ENCODE data around the gene SERPINA4.

SERPINA4 gene

DNA sequence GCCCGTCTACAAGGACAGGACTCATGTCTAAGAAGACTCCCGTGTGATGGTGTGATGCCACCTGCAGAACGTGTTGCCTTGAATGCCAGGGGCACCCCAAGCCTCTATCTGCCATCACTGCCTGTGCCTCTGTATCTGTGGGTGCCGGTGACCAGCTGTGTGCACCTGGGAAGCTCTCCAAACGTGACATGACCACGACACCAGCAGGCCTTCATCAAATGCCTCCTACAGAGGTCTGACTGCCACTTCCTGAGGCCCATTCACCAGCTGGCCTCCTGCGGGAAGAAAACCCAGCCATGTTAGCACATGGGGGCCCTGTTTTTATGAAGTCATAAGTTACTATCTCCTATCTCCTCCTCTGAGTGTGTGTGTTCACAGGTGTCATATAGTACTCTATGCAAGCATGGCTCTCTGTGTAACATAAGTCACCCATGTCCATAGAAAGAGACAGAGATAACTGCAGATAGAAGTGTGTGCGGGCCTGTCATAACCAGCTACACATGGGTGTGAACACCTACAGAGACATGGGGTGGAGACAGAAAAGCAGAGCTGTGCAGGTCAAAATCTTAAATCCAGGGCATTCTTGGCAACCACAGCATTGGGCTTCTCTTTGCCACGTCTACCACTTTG lies 18.3 kb upstream of the SERPINA4 start:
- DNase-seq (ENCODE audit: low read depth in 3 of 3), result no peak

DNA sequence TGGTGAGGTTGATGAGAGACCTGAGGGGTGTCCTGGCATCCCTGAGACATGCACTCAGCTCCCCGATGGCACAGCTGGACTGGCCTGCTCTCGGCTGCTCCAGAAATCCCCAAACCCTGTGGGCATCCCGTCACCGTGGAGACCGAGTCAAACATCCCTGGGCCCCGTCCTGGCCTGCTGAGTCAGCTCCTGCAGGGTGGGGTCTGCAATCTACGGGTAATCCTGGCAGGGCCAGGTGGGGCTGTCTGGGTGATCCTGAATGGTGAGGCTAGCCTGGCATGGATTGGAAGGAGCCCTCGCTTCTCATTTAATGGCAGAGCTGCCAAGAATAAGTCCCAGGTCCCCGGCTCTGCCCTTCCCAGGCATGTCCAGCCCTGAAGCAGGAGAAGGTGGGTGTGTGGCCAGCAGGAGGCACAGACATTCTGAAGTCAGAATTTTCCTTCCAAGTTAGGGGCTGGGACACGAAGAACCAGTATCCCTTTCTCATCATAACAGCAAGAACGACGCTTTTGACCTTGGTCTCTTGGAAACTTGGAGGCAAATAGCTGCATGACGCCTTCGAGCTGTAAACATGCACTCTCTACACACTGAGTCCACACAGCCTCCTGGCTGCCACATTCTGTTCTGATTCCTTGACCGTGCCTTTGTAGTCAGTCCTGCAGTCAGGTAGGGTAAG lies 17.7 kb upstream of the SERPINA4 start:
- DNase-seq (ENCODE audit: low read depth in 3 of 3), result no peak

DNA sequence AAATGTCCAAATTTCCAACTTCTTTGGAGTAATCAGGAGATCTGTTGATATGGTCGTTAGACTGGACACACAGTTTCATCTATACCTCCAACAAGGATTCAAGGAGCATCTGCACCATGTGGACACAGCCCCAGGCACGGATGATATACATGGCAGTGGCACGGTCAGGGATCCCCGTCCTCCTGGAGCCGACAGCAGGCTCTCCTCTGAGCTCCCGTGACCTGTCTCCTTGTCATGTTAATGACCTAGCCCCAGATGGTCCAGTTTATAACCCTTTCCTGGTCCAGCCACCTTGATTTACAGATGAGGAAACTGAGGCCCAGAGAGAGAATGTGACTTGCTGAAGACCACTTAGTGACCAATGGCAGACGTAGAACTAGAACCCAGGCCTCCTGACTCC lies 16.5 kb upstream of the SERPINA4 start:
- no peak for DNase-seq (ENCODE audit: low read depth in 3 of 3)

DNA sequence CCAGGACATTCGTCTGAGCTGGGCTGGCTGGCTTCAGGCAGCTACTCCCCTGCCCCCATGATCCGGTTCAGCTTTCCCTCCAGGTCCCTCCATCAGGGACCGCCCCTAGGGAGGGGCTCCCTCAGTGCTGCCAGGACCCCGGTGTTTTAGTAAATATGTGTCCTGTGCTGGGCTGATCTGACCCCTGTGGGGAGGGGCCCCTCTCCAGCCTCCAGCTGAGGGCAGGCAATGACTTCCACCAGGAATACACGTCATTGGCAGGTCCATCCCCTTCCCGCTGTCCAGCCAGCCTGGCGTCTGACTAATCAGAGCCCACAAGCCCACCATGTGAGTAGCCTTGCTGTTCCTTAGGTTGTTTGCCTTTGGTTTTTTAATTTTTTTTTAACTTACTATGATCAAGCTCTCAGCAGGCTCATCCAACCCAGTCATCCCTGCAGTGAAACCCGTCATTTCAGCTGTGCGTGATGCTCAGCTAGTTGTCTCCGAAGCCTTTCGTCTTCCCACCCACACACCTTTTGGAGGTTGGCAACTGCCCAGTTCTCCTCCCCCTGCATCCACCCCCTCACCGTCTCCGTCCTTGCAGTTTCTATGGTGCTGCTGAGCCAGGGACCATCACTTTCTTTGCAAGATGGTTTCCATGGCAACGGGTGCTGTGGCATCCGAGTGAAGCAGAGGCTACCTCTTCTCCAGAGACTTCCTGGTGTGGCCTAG lies 16.0 kb upstream of the SERPINA4 start:
- no peak for DNase-seq (ENCODE audit: low read depth in 3 of 3)

DNA sequence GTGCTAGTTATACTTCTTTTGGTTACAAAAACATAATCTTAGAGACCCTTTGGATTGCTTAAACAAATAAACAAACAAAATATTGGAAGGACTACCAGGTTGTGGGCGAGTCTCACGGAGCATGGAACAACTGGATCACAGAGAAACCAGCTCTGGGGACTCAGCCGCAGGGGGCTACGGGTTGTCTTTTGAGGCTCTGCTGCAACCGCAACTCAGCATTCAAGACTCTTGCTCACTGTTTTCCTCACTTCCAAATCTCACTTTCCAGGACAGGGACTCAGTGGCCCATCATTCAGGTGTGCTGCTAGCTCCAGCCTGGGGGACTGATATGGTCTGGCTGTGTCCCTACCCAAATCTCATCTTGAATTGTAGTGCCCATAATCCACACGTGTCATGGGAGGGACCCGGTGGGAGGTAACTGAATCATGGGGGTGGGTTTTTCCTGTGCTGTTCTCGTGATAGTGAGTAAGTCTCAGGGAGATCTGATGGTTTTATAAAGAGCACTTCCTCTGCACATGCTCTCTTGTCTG lies 14.0 kb upstream of the SERPINA4 start:
- no peak for DNase-seq (ENCODE audit: low read depth in 3 of 3)

DNA sequence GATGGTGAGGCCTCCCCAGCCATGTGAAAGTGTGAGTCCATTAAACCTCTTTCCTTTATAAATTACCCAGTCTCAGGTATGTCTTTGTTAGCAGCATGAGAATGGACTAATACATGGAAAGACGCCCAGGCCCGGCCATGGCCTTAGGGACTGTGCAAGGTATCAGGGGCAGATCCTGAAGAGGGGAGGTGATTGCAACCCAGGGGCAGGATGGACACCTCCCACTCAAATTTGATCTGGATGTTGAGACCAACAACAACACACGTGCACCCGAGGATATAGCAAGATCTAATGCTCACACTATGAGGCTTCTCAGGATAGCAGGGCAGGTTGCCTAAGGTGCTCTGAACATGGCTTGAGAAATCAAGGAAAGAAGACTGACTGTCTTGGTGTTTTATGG lies 13.5 kb upstream of the SERPINA4 start:
- no peak for DNase-seq (ENCODE audit: low read depth in 3 of 3)

DNA sequence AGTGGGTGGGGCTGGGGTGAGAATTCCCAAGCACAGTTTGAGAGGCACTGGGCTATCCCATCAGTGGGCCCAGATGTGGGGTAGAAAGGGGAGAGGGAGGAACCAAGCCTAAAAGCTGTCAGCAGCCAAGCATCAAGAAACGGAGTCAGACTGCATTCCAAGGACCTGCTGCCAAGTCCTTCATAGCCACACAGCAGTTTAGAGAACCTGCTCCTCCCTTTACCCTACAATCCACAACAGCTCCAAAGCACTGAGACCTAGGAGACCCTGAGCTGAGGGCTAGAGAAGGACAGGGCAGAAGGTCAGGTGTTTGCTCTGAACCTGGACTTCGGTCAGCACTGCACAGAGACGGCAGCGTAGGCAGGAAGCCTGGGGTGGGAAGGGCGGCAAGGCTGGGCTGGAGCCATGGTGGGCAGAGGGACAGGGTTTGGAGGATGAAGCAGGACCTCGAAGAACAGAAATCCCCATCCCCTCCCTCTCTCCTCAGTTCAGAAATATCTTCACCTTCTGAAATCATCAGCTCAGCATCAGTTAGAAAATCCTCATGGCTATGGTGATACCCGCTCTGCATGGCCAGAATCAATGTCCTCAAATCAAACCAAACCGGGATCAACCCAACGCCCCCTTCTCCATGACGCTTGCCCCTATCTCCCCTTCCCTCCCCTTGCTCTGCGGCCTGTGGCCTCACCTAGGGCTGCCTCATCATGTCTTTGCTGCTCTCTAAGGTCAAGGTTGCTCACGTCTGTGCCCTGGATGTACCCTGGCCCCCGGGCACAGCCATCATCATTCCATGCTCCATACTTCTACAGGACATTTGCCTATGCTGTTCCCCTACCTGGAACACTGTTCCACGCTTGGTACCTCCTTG lies 12.9 kb upstream of the SERPINA4 start:
- DNase-seq (ENCODE audit: low read depth in 3 of 3), result no peak

DNA sequence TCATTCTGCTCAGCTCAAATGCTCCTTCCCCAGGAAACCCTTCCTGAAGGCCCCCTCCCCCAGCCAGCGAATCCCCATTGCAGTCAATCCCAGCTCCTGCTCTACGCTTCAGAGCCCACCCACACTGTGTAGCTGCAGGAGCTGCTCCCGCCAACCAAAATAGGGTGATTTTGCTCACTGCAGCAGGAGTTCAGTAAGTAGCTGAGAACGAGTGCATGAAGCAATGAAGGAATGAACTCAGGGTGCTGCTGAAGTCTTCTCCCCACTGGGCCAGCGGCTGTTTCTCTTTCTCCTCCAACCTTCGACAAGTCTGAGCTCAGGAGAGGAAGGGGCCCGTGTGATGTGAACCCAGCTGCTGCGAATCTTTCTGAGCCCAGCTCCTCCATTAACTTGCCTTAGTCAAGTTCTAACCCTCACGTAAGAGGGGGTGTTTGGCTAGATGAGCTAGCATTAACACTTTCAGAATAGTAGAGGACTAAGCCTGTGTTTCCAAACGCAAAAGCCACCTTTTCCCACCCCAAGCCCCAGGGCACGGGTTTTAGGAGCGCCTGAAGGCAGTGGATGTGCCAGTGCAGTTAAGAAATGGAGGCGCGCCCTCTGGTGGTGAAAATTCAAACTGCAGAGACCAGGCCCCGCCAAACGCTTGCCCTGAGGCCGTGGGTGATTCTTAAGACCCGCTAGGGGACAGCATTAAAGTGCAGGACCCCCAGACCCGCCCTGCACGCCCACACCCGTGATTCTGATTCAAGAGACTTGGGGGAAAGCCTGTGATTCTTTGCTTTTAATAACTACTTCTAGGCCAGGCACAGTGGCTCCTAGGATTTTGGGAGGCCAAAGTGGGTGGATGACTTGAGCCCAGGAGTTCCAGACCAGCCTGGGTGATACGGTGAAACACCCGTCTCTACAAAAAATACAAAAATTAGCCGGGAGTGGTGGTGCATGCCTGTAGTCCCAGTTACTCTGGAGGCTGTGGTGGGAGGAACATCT lies 11.9 kb upstream of the SERPINA4 start:
- DNase-seq (ENCODE audit: low read depth in 3 of 3), result peak; percentile 34 to 49 (median 35)

DNA sequence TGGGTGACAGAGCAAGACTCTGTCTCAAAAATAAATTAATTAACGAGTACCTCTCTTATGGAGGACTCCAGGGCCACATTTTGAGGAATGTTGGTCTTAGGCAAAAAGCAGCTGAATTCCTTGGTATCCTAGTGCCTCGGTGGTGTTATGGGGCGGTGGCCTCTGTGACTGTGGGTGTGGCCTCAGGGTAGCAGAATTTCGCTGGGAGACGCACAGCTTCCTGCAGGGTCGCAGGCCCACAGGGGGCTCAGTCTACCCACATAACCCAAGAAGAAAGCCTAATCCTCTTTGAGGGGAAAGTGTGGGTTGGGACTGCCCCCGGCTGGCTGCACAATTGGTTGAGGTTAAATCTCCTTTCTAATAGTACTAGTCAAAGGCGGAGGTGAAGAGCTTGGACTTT lies 11.2 kb upstream of the SERPINA4 start:
- DNase-seq (ENCODE audit: low read depth in 3 of 3), result no peak

DNA sequence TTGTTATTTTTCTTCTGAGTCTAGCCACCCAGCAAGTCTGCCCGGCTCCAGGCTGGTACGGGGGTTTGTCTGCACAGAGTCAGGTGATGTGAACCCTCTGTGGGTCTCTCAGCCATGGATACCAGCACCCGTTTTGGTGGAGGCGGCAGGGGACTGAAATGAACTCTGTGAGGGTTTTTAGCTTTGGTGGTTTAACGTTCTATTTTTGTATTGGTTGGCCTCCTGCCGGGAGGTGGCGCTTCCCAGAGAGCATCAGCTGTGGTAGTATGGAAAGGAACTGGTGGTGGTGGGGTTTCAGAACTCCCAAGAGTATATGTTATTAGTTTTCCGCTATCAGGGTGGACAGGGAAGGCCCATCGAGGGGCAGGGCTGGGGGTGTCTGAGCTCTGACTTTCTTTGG lies 5.3 kb upstream of the SERPINA4 start:
- no peak for DNase-seq (ENCODE audit: low read depth in 3 of 3)

DNA sequence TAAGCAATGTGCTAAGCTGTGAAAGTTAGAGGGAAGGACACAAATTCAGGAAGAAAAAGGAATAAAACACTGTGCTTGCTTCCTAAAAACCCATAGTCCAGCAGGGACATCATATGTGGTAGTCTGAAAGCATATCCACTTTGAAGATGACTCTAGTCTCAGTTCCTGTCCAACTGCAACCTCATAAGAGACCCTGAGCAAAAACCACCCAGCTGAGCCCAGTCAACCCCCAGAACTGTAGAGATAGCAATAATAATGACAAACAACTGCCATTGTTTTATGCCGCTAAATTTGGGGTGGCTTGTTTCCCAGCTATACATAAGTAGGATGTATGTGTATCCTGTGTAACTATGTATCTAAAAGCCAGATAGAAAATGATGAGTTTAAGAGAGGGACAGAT lies 3.9 kb upstream of the SERPINA4 start:
- no peak for DNase-seq (ENCODE audit: low read depth in 3 of 3)

DNA sequence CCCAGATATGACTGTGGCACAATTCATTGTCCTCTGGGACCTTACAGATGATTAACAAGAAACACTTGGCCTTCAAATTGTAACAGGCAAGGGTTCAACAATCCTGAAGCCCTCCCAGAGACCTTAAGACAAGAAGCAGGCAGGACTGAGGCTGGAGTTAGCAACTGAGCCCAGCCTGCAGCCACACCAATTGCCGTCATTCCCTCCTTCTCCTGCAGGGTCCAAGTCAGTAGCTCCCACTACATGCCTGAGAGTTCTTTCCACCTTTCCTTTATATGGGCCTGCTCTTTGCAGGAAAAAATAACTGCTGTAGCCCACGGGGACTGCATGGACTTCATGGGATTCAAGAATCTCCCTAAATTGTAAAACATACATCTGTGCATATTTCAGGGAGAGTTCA lies 2.4 kb upstream of the SERPINA4 start:
- DNase-seq (ENCODE audit: low read depth in 3 of 3), result no peak

DNA sequence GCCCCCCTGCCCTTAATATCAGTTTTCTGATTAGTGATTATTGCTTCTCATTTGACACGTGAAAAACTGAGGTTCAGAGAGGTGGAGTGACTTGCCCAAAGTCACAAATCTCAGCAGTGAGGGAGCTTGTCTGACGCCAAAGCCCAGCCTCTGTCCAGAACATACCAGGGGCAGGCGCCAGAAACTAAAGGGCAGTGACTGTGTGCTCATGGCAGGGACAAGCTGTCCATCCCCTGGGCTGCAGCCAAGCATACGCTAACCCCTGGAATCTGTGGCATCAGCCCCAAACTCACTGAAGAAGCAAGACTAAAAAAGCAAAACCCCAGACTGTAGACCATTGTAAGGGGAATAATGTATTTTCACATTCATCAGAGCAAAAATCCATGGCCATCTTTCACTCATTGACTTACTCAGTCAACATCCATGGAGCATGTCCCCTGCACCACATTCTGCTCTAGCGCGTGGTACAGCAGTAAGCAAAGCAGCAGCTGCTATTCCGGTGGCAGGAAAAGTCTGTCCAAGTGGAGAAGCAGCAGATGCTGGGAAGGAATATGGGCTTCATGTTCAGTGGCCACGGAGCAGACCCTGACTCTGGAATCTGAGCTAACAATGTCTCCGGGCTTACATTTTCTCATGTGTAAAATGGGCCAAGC lies 1.5 kb upstream of the SERPINA4 start:
- no peak for DNase-seq (ENCODE audit: low read depth in 3 of 3)

DNA sequence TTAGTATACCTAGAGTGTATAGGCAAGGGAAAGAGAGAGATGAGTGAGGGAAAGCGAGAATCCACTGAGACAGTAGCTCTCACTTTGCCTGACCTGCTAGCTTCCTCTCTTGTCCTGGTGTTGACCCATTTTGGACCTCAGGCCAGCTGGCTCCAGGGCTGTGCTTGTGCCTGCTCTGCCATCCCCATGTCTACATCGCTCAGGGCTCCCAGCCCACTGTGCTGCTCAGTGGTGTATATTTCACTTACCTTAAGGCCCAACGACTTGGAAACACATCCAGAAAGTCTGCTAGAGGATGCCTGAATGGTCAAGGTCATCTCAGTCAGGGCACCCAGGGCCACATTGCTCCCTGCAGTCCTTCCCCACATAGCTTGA lies 964 bp upstream of the SERPINA4 start:
- no peak for DNase-seq (ENCODE audit: low read depth in 3 of 3)

DNA sequence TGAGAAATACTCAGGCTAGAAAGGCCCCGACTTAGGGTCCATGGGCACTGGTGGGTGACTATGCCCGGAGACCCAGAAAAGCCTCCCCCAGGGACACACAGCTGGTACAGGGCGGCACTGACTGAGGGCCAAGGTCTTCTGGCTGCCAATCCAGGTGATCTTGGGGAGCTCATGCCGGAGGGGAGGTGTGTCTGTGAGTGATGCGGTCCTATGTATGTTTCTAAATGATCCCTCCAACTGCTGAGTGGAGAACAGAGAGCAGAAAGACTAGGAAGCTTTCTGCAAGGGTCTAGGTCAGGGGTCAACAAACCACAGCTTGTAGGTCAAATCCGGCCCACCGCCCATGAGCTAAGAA lies 391 bp downstream of the SERPINA4 start:
- DNase-seq (ENCODE audit: low read depth in 3 of 3), result no peak

DNA sequence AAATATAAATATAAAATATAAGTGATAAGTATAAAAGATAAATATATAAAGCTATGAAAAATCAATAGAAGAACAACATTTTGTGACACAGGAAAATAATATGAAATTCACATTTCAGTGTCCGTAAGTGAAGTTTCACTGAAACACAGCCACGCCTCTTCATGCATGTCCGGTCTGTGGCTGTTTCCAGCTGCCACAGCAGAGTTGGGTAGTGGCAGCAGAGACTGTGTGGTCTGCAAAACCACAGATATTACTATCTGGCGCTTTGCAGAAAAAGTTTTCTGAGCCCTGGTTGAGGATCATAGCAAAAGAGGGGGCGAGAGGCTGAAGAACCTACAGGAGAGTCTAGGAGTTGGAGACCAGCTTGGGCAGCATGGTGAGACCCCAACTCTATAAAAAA lies 780 bp downstream of the SERPINA4 start:
- no peak for DNase-seq (ENCODE audit: low read depth in 3 of 3)

DNA sequence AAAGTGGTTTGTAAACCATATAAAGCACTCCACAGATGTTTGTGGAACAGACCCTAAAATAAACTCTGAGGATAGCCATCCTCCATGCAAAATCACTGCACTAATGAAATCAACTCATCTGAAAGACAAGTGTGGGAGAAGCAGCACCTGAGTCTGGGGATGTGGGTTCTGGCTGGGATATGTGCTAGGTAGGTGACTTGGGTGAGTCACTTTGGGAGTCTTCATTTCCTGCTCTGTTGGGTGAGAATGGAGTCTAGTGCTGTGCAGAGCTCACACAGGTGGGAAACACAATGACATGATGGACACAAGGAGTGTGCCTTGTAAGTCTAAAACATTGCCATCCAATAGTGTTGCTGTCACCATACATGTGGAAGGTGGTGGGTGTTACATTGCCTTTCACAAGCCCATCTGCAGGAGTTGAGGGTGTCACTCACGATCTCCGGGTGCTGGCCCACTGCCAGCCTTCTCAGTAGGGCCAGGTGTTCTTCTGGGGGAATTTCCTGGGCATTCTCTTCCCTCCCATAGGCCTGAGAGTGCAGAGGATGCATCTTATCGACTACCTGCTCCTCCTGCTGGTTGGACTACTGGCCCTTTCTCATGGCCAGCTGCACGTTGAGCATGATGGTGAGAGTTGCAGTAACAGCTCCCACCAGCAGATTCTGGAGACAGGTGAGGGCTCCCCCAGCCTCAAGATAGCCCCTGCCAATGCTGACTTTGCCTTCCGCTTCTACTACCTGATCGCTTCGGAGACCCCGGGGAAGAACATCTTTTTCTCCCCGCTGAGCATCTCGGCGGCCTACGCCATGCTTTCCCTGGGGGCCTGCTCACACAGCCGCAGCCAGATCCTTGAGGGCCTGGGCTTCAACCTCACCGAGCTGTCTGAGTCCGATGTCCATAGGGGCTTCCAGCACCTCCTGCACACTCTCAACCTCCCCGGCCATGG lies 2.0 kb downstream of the SERPINA4 start:
- no peak for DNase-seq (ENCODE audit: low read depth in 3 of 3)

DNA sequence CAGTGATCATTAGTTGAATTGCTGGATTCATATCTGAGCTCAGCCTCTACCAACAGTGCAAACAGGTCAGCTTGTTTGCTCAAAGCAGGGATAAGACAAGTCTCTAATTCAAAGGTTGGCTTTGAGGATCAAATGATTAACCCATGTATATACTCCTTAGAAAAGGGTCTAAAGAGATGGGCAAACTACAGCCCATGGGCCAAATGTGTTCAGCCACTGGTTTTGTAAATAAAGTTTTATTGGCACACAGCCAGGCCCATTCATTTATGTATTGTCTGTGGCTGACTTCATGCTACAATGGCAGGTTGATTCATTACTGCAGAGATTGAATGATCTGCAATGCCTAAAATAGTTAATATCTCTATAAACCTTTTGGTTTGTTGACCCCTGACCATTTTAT lies 3.1 kb downstream of the SERPINA4 start:
- no peak for DNase-seq (ENCODE audit: low read depth in 3 of 3)

DNA sequence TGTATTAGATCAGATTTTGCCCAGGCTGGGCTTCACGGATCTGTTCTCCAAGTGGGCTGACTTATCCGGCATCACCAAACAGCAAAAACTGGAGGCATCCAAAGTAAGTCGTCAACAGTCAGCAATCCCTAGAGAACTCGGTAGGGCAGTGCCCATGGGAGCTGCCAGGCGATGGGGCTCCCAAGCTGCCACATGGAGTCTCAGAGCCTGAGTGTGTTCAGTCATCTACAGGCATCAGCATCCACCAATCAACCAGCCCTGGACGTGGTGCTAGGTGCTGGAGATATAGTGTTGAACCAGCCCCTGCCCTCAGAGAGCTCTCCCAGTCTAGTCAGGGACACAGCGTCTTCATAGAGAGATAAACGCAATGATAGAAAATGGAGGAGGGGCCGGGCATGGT lies 6.9 kb downstream of the SERPINA4 start:
- no peak for DNase-seq (ENCODE audit: low read depth in 3 of 3)

Data from stimulated activated CD4-positive, alpha-beta T cell treated with anti-CD3 and anti-CD28 coated beads, TNF-alpha, amount 100 ng/mL, for 48 hours (primary cell).